Right lobe of liver (tissue), 6 donors: ENCODE measurements around the gene CD151. TPM values are rescaled to one million over a fixed set of nuclear protein-coding genes. Genes with fewer than 3 reads are reported as not detected.

Experiments
- ATAC-seq, 4 donors: fragments of 200-7000 bp; cut with Tn5 transposase; one replicate each; pipeline ENCODE4 v1.9.1; 2020; ENCODE audit warnings: mild to moderate bottlenecking in 4 of 4, moderate library complexity in 4 of 4
- DNase-seq, 3 donors: peaks; one replicate each; pipeline ENCODE4 v3.0.0-alpha.2; 2020
- H3K27ac ChIP-seq, 3 donors: fragments of 200-600 bp; one replicate each; pipeline ENCODE4 v1.8.0; 2022
- H3K27me3 ChIP-seq, 2 donors: fragments of 200-600 bp; one replicate each; pipeline ENCODE4 v1.8.0; 2022
- H3K36me3 ChIP-seq, 4 donors: fragments of 200-600 bp; sonication (generic) in 1 of 4; one replicate each; pipeline versions ENCODE4 v1.5.1 to v1.8.0; 2017 to 2022; ENCODE audit warnings: control low read depth in 1 of 4
- H3K4me1 ChIP-seq, 4 donors: fragments of 200-600 bp; sonication (generic) in 1 of 4; one replicate each; pipeline versions ENCODE4 v1.5.1 to v1.8.0; 2017 to 2022; ENCODE audit warnings: control low read depth in 1 of 4
- H3K4me3 ChIP-seq, 3 donors: fragments of 200-600 bp; one replicate each; pipeline ENCODE4 v1.8.0; 2022
- H3K9me3 ChIP-seq, 4 donors: fragments of 200-600 bp; sonication (generic) in 1 of 4; one replicate each; pipeline versions ENCODE4 v1.5.1 to v1.8.0; 2017 to 2022; ENCODE audit warnings: control low read depth in 1 of 4
- POLR2A ChIP-seq: fragments of 450-650 bp; IDR thresholded peaks from one replicate; pipeline ENCODE4 v1.6.1; 2017; ENCODE audit warnings: antibody characterized with exemption, mild to moderate bottlenecking
- WGBS: methylation state at CpG from one replicate; pipeline ENCODE4 v1.1.6; 2018; ENCODE audit warnings: low coverage, low lambda C conversion rate; ENCODE audit not compliant: insufficient coverage; ENCODE audit errors: missing lambda C conversion rate; 5-methylcytosine and 5-hydroxymethylcytosine counted together
- intact Hi-C, 2 donors: fragments of 100-400 bp; cut with DNase I; formaldehyde crosslinking; loops; one replicate each; pipeline versions ENCODE4 v1.11.2 to v1.14.1; 2022
- total RNA-seq, 6 experiments: library from RNA; depleted of rRNA in 2 of 6; stranded (reverse); fragments of >200 nt in 2 of 6; fragmentation: NEBNext Ultra II Directional in 3 of 6; extraction: Animal tissue kit (Norgen Biotek cat#: 25700) in 3 of 6; gene quantifications; one replicate each; pipeline versions ENCODE4 v1.1.0 to v1.2.4, GENCODE V29; 2016 to 2023
- TF ChIP-seq, protein P1 (sequence below), 4 donors: fragments of 200-600 bp in 3 of 4; fragments of 450-650 bp in 1 of 4; IDR thresholded peaks; one replicate each; pipeline versions ENCODE4 v1.5.1 to v1.8.0; 2016 to 2022; ENCODE audit warnings: antibody characterized with exemption in 4 of 4, mild to moderate bottlenecking in 2 of 4
- donor health status: DM: no; HTN: yes; CAD: no.
- donor health status: DM: no; HTN: no; CAD: no.
- donor health status: DM: no; HTN: no; CAD: no.
- donor health status: DM: no; HTN: yes; CAD: no.
- donor health status: DM: no; HTN: yes; CAD: no.

CD151 gene
- total RNA-seq, 6 experiments from 2014 or later: 70.8 to 156 (median 135) TPM

DNA sequence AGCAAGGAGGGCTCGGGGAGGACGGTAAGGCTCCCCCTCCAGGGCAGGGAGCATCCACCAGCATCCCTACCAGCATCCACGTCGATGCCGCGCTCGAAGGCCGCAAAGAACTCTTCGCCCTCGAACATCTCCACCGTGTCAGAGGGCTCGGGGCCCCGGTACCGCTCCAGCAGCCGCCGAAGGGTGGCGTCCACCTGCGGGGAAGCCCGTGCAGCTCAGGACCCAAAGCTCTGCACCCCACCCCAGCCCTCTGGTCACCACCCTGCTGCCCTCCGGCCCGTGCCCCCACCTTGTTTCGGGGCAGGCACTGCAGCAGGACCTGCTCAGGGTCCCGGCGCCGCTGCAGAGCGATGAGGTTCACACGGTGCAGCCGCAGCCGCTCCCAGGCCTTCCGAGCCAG, 32.3 kb upstream of the CD151 start:
- no peaks in the 10 kb centered on the region for H3K27me3 ChIP-seq
- no peaks in the 10 kb centered on the region for H3K36me3 ChIP-seq
- peaks cover 0 to 35% (median 15%) of the 10 kb centered on the region in 4 donors for H3K4me1 ChIP-seq
- no peaks in the 10 kb centered on the region for H3K9me3 ChIP-seq
- no peak for TF ChIP-seq POLR2A
- TF ChIP-seq, protein P1, sequence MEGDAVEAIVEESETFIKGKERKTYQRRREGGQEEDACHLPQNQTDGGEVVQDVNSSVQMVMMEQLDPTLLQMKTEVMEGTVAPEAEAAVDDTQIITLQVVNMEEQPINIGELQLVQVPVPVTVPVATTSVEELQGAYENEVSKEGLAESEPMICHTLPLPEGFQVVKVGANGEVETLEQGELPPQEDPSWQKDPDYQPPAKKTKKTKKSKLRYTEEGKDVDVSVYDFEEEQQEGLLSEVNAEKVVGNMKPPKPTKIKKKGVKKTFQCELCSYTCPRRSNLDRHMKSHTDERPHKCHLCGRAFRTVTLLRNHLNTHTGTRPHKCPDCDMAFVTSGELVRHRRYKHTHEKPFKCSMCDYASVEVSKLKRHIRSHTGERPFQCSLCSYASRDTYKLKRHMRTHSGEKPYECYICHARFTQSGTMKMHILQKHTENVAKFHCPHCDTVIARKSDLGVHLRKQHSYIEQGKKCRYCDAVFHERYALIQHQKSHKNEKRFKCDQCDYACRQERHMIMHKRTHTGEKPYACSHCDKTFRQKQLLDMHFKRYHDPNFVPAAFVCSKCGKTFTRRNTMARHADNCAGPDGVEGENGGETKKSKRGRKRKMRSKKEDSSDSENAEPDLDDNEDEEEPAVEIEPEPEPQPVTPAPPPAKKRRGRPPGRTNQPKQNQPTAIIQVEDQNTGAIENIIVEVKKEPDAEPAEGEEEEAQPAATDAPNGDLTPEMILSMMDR (IDR thresholded peaks at IDR 0.05): no peak
- no peak overlapping the region for H3K27ac ChIP-seq
- intact Hi-C loops: no loop called here
- H3K4me3 ChIP-seq: no peak overlapping the region
- ATAC-seq (no peak), DNase-seq (peak in 1 of 3 donors; percentile 57)
- WGBS: 82% methylated on average over 9 of the region's 30 CpGs

DNA sequence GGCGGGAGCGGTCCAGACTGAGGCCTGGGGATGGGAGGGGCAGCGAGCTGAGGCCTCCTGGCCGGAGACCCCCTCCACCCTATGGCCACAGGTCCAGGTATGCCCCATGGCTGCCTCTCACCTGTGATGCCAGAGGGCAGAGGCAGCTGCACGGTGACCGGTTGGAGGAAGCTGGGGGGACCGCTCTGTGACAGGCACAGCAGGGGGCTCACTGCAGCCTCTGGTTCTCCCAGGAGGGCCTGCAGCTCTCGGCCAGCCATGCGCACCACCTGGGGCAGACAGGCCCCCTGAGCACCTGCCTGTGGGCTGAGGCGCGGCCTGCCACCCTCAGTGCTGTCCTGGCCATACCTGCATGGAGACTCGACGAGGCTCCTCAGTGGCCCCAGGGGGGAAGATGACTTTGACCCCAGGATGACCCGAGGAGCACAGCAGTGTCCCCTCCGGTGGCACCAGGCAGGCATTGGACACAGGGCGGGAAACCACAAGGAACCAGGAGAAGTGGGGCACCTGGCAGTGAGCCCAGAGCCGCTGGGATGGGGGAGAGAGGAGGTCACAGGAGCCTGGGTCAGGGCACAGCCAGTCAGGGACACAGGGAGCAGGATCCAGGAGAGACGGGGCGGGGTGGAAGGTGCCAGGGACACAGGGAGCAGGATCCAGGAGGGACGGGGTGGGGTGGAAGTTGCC, 31.5 kb upstream of the CD151 start:
- H3K36me3 ChIP-seq: no peaks in the 10 kb centered on the region
- TF ChIP-seq, protein P1 (IDR thresholded peaks at IDR 0.05): no peak
- TF ChIP-seq POLR2A: no peak
- no peak for DNase-seq
- H3K9me3 ChIP-seq: no peaks in the 10 kb centered on the region
- H3K27me3 ChIP-seq: no peaks in the 10 kb centered on the region
- peaks cover 0 to 35% (median 15%) of the 10 kb centered on the region in 4 donors for H3K4me1 ChIP-seq
- no peak for ATAC-seq
- no peak overlapping the region for H3K4me3 ChIP-seq
- intact Hi-C loops: no loop called here
- H3K27ac ChIP-seq: no peak overlapping the region
- WGBS: 84% methylated on average over 13 of the region's 20 CpGs

DNA sequence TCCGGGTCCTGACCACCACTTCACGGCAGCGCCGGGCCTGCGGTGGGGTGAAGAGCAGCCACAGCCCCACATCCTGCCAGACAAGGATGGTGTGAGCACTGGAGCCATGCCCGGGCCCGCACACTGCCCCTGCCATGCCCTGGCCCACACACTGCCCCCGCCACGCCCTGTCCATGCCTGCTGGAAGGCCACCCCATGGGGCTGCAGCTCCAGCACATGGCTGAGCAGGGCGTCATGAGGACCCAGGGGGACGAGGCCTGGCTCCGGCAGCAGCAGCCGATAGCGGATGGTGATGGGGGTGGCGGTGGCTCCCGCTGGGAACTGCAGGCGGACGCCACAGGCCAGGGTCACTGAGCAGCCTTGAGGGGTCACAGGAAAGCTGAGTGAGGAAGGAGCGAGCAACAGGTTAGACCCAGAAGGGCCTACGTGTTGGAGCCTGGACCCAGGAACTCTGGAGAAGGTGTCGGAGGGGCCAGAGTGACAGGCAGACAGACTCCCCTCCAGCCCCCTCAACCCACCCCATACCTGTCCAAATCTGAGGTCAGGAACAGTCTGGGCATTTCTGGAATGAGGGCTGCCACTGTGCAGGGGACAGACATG, 30.6 kb upstream of the CD151 start:
- no peak for ATAC-seq
- intact Hi-C loops: no loop called here

DNA sequence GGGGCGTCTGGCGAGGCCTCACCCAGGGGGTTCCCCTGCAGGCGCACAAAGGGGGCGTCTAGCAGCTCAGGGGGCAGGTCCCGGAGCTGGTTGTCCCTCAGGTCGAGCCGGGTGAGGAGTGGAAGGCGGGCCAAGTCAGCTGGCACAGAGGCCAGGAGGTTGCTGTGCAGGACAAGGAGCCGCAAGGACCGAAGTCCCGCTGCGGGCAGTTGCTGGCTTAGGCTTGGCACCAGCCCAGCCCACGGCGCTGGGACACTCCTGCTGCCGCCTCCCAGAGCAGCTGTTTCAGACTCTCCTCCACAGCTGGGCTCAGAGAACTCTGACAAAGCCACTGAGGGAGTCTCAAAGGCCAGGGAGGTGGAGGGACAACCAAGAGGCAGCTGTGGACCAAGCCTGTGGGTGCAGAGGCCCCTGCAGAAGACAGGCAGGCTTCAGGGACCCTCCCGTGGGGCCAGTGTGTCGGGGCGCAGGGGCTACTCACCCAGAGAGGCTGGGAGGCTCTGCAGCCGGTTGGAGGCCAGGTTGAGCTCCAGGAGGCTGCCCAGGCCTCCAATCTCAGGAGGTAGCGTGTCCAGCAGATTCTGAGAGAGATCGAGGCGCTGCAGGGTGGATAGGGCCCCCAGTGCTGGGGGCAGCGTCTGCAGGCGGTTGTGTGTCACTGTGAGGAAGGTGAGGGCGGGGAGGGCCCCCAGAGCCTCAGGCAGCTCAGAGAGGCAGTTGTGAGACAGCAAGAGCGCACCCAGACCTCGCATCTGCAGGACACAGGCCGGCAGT, 29.9 kb upstream of the CD151 start:
- ATAC-seq (no peak), DNase-seq (no peak)
- intact Hi-C loops: no loop called here
- H3K4me3 ChIP-seq: no peak overlapping the region
- H3K27me3 ChIP-seq: no peaks in the 10 kb centered on the region
- H3K9me3 ChIP-seq: no peaks in the 10 kb centered on the region
- H3K36me3 ChIP-seq: no peaks in the 10 kb centered on the region
- TF ChIP-seq, protein P1 (IDR thresholded peaks at IDR 0.05): no peak
- TF ChIP-seq POLR2A: no peak
- 93% methylated on average over 8 of the region's 28 CpGs for WGBS
- peaks cover 0 to 18% (median 5%) of the 10 kb centered on the region in 4 donors for H3K4me1 ChIP-seq
- no peak overlapping the region for H3K27ac ChIP-seq

More for the DNA sequence above, 30.6 kb upstream of the CD151 start:
- DNase-seq: no peak
- no peaks in the 10 kb centered on the region for H3K27me3 ChIP-seq
- no peaks in the 10 kb centered on the region for H3K36me3 ChIP-seq
- H3K9me3 ChIP-seq: no peaks in the 10 kb centered on the region
- TF ChIP-seq, protein P1 (IDR thresholded peaks at IDR 0.05): no peak
- TF ChIP-seq POLR2A: no peak
- H3K4me3 ChIP-seq: no peak overlapping the region
- 100% methylated on average over 1 of the region's 21 CpGs for WGBS
- peaks cover 0 to 26% (median 7%) of the 10 kb centered on the region in 4 donors for H3K4me1 ChIP-seq
- no peak overlapping the region for H3K27ac ChIP-seq
